SKM-1 (cell line): ENCODE measurements around the gene IL1RAP.
"Not testable (repeated sequence)": the region's sequence is repeated elsewhere in the genome, so short reads cannot be mapped to it uniquely, and the experiment has no call there.

Experiments used
- DNase-seq: peaks from one replicate; lab custom pipeline; 2025; ENCODE audit not compliant: unreplicated experiment; lab: John Stamatoyannopoulos, UW

IL1RAP gene

GRCh38 chr3:190513409-190514370 lies at the start of gene IL1RAP:
IL1RAP (plus strand) TSS chr3:190514085; CDS start chr3:190564290, 50,205 bp downstream.
- peak; percentile 84 for DNase-seq

GRCh38 chr3:190467922-190468321 lies 46.0 kb upstream of the IL1RAP start:
- no peak for DNase-seq

DNA sequence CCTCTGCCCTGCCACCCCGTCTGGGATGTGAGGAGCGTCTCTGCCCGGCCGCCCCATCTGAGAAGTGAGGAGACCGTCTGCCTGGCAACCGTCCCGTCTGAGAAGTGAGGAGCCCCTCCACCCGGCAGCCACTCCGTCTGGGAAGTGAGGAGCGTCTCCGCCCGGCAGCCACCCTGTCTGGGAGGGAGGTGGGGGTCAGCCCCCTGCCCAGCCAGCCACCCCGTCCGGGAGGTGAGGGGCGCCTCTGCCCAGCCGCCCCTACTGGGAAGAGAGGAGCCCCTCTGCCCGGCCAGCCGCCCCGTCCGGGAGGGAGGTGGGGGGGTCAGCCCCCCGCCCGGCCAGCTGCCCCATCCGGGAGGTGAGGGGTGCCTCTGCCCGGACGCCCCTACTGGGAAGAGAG lies 40.6 kb upstream of the IL1RAP start:
- DNase-seq: not testable (repeated sequence)

GRCh38 chr3:190481779-190482178 lies 32.1 kb upstream of the IL1RAP start:
- no peak for DNase-seq

- DNase-seq: no peak
Measured at GRCh38 chr3:190485830-190486532, 27.9 kb upstream of the IL1RAP start.

DNA sequence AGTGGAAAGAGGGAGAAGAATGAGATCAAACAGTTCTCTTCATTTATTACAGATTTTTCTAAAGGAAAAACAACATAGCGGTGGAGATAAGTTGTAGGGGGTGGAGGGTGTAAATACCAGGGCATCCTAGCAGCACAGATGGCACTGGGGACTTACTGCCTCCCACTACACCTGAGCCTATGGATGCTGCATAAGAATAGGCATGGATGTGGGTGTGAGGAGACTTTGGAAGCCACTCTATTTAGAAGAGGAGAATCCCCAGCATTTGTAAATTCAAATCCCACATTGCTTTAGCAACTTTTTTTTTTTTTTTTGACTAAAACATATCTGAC lies 27.4 kb upstream of the IL1RAP start:
- DNase-seq: no peak

- no peak for DNase-seq
Measured at GRCh38 chr3:190486908-190487607, 26.8 kb upstream of the IL1RAP start.

GRCh38 chr3:190491533-190492054 lies 22.3 kb upstream of the IL1RAP start:
- no peak for DNase-seq

DNA sequence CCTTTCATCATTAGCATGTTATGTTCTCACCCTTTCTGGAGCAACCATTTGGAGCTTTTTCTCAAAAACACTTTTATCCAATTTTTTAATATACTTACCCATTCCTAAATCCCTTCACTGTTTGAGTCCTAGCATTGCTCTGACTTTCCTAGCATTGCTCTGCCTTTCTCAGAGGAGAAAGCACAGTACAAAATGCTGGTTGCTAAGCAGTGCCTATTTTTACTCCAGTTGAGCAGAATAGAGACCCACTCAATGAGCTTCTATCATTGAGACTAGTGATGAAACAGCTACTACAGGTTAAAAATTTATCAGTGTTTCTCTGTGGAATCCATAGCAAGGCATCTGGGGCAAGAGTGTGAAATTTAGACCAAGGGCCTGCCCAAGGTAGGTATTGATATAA lies 21.8 kb upstream of the IL1RAP start:
- no peak for DNase-seq

DNA sequence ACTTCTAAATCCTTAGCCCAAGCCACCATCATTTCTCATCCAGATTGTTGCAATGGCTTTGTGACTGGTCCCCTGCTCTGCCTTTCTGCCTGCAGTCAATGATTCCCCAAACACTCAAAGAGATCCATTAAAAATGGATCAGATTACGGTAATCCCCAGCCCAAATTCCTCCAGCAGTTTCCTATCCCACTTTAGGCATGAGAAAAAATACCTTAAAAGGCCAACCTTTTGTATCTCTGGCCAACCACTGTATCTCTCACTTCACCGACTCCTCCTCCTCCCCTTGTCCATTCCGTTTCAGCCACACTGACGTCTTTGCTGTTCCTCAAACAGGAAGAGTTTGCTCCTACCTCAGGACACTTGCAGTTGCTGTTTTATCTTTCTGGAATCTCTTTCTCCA lies 20.9 kb upstream of the IL1RAP start:
- DNase-seq: no peak

GRCh38 chr3:190494907-190495306 lies 19.0 kb upstream of the IL1RAP start:
- no peak for DNase-seq

GRCh38 chr3:190495354-190495753 lies 18.5 kb upstream of the IL1RAP start:
- DNase-seq: no peak

DNA sequence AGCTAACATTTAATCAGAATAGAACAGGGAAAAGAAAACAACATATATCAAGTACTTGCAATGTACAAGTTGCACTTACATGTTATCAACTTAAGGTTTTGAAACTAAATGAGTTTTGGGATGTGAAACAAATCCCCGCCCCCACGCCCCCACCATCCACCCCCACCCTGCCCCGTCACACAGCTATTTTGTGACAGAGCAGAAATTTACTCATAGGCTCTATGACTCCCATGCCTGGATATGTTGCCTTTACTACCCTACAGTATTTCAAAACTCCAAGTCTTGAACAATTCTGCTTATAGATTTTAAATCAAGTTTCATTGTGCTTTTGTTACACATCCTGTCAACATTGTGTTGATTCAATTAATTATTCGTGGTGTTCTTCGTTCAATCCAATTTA lies 18.1 kb upstream of the IL1RAP start:
- no peak for DNase-seq

GRCh38 chr3:190496859-190497258 lies 17.0 kb upstream of the IL1RAP start:
- no peak for DNase-seq

DNA sequence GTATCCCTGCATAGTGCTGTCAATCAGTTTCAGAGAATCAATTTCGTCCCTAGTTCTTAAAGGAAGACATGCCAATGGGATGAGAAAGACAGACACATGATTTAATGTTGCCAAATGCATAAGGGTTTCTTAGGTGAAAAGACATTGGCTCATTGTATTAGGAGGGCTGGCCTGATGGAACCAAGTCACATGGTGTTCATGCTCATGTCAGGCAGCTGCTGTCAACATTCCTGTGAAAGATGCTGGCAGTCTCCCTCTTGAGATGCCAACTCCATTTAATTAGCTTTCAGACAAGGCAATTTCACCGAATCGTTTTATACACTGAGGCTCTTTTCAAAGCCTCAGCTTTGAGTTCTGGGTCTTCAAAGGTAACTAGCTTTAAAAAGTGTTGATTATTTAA lies 16.1 kb upstream of the IL1RAP start:
- no peak for DNase-seq

DNA sequence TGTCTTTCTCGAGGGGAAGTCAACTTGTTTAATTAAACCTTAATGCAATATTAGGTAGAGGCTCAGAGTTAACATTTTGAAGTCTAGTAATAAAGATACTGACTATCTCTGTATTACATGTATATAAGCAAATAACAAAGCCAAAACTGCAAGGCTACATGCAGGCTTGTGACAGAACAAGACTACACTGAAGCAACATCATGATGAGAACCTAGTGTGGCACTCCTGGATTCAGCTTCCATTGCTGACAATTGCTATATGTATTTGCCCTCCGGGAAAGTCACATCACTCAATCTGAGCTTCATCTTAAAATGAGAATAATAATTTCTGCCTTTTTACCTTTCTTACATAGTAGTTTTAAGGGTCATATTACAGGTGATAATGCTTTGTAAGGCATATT lies 15.6 kb upstream of the IL1RAP start:
- DNase-seq: no peak

- DNase-seq: no peak
Measured at GRCh38 chr3:190499122-190499521, 14.8 kb upstream of the IL1RAP start.

DNA sequence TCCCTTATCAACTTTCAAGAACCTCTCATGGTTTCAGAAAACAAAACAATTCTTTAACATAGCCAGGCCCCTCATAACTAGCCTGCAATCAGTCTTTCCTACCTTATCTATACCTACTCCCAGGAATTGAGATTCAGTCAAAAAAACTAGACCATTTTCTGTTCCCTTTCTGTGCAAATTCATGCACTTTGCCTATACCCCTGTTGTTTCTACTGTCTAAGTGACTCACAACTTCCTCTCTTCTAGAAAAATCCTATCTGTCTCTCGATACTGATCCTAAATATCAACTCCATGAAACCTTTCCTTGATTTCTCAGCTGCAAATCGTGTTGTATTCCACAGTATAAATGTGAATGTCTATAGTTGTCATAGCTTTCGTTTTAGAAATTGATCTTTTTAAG lies 10.9 kb upstream of the IL1RAP start:
- no peak for DNase-seq

GRCh38 chr3:190504354-190505125 lies 9.3 kb upstream of the IL1RAP start:
- peak; percentile 53 for DNase-seq

DNA sequence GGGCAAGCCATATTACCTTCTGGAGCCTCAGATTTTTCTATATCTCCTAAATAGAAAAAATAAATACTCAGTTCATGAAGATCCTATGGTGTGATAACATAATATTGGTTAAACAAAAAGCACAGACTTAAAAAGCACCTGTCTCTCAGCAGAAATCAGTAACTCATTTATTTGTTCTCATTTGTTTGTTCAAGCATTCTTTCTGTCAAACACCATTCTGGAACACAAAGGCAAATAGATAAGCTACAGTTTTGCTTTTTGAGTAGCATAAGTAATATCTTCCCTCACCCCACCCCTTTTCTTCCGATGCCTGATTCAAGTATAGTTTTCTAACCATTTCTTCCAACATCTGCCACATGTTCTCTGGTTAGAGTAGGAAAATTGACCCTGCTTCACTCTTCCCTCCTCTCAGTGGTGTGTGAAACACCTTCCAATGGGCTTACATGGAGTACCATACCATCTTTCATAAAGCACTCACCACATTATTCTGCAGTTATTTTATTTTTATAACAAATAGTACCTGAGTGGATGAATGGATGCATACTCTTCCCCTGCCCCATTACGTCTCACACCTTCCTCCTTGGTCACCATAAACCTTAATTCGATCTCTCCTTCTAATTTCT lies 8.4 kb upstream of the IL1RAP start:
- DNase-seq: no peak
